HEK293 (cell line): ENCODE results near the gene HMGCS1.

ENCODE experiments used
- CTCF ChIA-PET: fragments of 350-600 bp; formaldehyde crosslinking; extraction: SDS; loops from one replicate; lab custom pipeline; 2021; ENCODE audit warnings: antibody characterized with exemption; lab: Yijun Ruan, JAX
- POLR2A ChIA-PET: fragments of 300-600 bp; formaldehyde crosslinking; extraction: SDS; loops from one replicate; lab custom pipeline; 2020; ENCODE audit warnings: antibody characterized with exemption, inconsistent platforms; lab: Yijun Ruan, JAX
- H3K27ac ChIP-seq: fragments of 200-500 bp; sonication (Bioruptor generic); 2 replicates; pipeline ENCODE4 v1.5.1; 2014; ENCODE audit warnings: low read depth, low read length, control low read depth, inconsistent platforms; ENCODE audit errors: extremely low read depth
- H3K36me3 ChIP-seq, 2 experiments: fragments of 200-500 bp in 1 of 2; sonication (Bioruptor generic) in 1 of 2; 1 replicate in 1 of 2; 2 replicates in 1 of 2; pipeline ENCODE4 v1.5.1; 2014 to 2017; ENCODE audit warnings: inconsistent platforms in 2 of 2, low read length in 2 of 2; ENCODE audit not compliant: control insufficient read depth in 2 of 2, insufficient read depth in 1 of 2
- H3K4me1 ChIP-seq: fragments of 200-500 bp; sonication (Bioruptor generic); 2 replicates; pipeline ENCODE4 v1.5.1; 2014; ENCODE audit warnings: mild to moderate bottlenecking, low read length, inconsistent platforms; ENCODE audit not compliant: control insufficient read depth, insufficient read depth
- H3K4me3 ChIP-seq: 2 replicates; pipeline ENCODE4 v1.5.1; 2011; ENCODE audit warnings: low read depth, mild to moderate bottlenecking, control low read depth, low read length, moderate library complexity
- H3K9me3 ChIP-seq: fragments of 200-500 bp; sonication (Bioruptor generic); 2 replicates; pipeline ENCODE4 v1.5.1; 2014; ENCODE audit warnings: low read depth, low read length, inconsistent platforms; ENCODE audit not compliant: control insufficient read depth, insufficient read depth
- HOXA7 ChIP-seq: sonication (generic); formaldehyde crosslinking; IDR thresholded peaks from 2 replicates; pipeline ENCODE4 v1.8.1; 2022; ENCODE audit warnings: missing genetic modification reagents, borderline replicate concordance
- HOXC10 ChIP-seq: sonication (generic); formaldehyde crosslinking; IDR thresholded peaks from 2 replicates; pipeline ENCODE4 v1.8.1; 2023; ENCODE audit warnings: mild to moderate bottlenecking, missing genetic modification reagents
- IKZF3 ChIP-seq: fragments of 450-650 bp; IDR thresholded peaks from 2 replicates; pipeline ENCODE4 v1.5.0; 2018; ENCODE audit warnings: missing biosample characterization, mild to moderate bottlenecking, missing genetic modification characterization, moderate library complexity
- KLF1 ChIP-seq: fragments of 450-650 bp; formaldehyde crosslinking; IDR thresholded peaks from 2 replicates; pipeline ENCODE4 v1.5.1; 2016; ENCODE audit warnings: missing biosample characterization, missing genetic modification characterization
- KLF10 ChIP-seq: fragments of 450-650 bp; IDR thresholded peaks from 2 replicates; pipeline ENCODE4 v1.5.1; 2018; ENCODE audit warnings: missing biosample characterization, mild to moderate bottlenecking, missing genetic modification characterization
- MYNN ChIP-seq: fragments of 450-650 bp; formaldehyde crosslinking; IDR thresholded peaks from 2 replicates; pipeline ENCODE4 v1.5.1; 2016; ENCODE audit warnings: missing biosample characterization, missing genetic modification characterization, borderline replicate concordance
- PRDM4 ChIP-seq: fragments of 450-650 bp; formaldehyde crosslinking; IDR thresholded peaks from 2 replicates; pipeline ENCODE4 v1.5.1; 2017; ENCODE audit warnings: missing biosample characterization, missing genetic modification characterization
- SP2 ChIP-seq: fragments of 450-650 bp; formaldehyde crosslinking; IDR thresholded peaks from 2 replicates; pipeline ENCODE4 v1.5.1; 2016; ENCODE audit warnings: missing biosample characterization, missing genetic modification characterization
- ZBTB17 ChIP-seq: fragments of 450-650 bp; formaldehyde crosslinking; IDR thresholded peaks from 2 replicates; pipeline ENCODE4 v1.5.1; 2016; ENCODE audit warnings: missing biosample characterization, missing genetic modification characterization
- ZBTB20 ChIP-seq: fragments of 450-650 bp; formaldehyde crosslinking; IDR thresholded peaks from 2 replicates; pipeline ENCODE4 v1.5.1; 2016; ENCODE audit warnings: missing biosample characterization, missing genetic modification characterization
- ZBTB26 ChIP-seq: fragments of 450-650 bp; formaldehyde crosslinking; optimal IDR thresholded peaks from 2 replicates; pipeline ENCODE3; 2016; ENCODE audit warnings: missing biosample characterization, mild to moderate bottlenecking, missing genetic modification characterization
- ZBTB48 ChIP-seq: fragments of 450-650 bp; formaldehyde crosslinking; IDR thresholded peaks from 2 replicates; pipeline ENCODE4 v1.5.1; 2016; ENCODE audit warnings: missing biosample characterization, missing genetic modification characterization
- ZBTB7A ChIP-seq: fragments of 450-650 bp; formaldehyde crosslinking; IDR thresholded peaks from 2 replicates; pipeline ENCODE4 v1.5.1; 2016; ENCODE audit warnings: low read depth, missing biosample characterization, missing genetic modification characterization
- ZNF148 ChIP-seq: fragments of 450-650 bp; formaldehyde crosslinking; IDR thresholded peaks from 2 replicates; pipeline ENCODE4 v1.5.0; 2017; ENCODE audit warnings: missing biosample characterization, missing genetic modification characterization, borderline replicate concordance
- ZNF169 ChIP-seq: fragments of 450-650 bp; formaldehyde crosslinking; IDR thresholded peaks from 2 replicates; pipeline ENCODE4 v1.5.1; 2016; ENCODE audit warnings: missing biosample characterization, missing genetic modification characterization
- ZNF174 ChIP-seq: fragments of 450-650 bp; formaldehyde crosslinking; IDR thresholded peaks from 2 replicates; pipeline ENCODE4 v1.5.0; 2017; ENCODE audit warnings: missing biosample characterization, mild to moderate bottlenecking, missing genetic modification characterization
- ZNF223 ChIP-seq: fragments of 450-650 bp; formaldehyde crosslinking; IDR thresholded peaks from 2 replicates; pipeline ENCODE4 v1.5.1; 2016; ENCODE audit warnings: missing biosample characterization, missing genetic modification characterization
- ZNF24 ChIP-seq: fragments of 450-650 bp; formaldehyde crosslinking; IDR thresholded peaks from 2 replicates; pipeline ENCODE4 v1.5.1; 2016; ENCODE audit warnings: missing biosample characterization, missing genetic modification characterization
- ZNF274 ChIP-seq, 2 experiments: fragments of 200-500 bp in 1 of 2; fragments of 450-650 bp in 1 of 2; sonication (Bioruptor generic) in 1 of 2; formaldehyde crosslinking in 1 of 2; IDR thresholded peaks; 2 replicates each; pipeline versions ENCODE4 v1.5.1 to v1.6.1; 2014 to 2016; ENCODE audit warnings: borderline replicate concordance in 1 of 2, inconsistent platforms in 1 of 2, low read length in 1 of 2, missing biosample characterization in 1 of 2, missing genetic modification characterization in 1 of 2
- ZNF311 ChIP-seq: fragments of 450-650 bp; formaldehyde crosslinking; IDR thresholded peaks from 2 replicates; pipeline ENCODE4 v1.5.1; 2017; ENCODE audit warnings: missing biosample characterization, missing genetic modification characterization, borderline replicate concordance
- ZNF394 ChIP-seq: fragments of 450-650 bp; formaldehyde crosslinking; IDR thresholded peaks from 2 replicates; pipeline ENCODE4 v1.5.1; 2016; ENCODE audit warnings: missing biosample characterization, missing genetic modification characterization, mild to moderate bottlenecking, moderate library complexity, borderline replicate concordance
- ZNF473 ChIP-seq: fragments of 450-650 bp; formaldehyde crosslinking; IDR thresholded peaks from 2 replicates; pipeline ENCODE4 v1.5.1; 2017; ENCODE audit warnings: missing biosample characterization, missing genetic modification characterization
- ZNF510 ChIP-seq: fragments of 450-650 bp; formaldehyde crosslinking; IDR thresholded peaks from 2 replicates; pipeline ENCODE4 v1.5.1; 2018; ENCODE audit warnings: mild to moderate bottlenecking, missing genetic modification characterization, missing biosample characterization; ENCODE audit not compliant: insufficient replicate concordance
- ZNF585B ChIP-seq: fragments of 450-650 bp; formaldehyde crosslinking; IDR thresholded peaks from 2 replicates; pipeline ENCODE4 v1.5.1; 2016; ENCODE audit warnings: missing biosample characterization, missing genetic modification characterization
- ZNF600 ChIP-seq: fragments of 450-650 bp; formaldehyde crosslinking; IDR thresholded peaks from 2 replicates; pipeline ENCODE4 v1.5.1; 2016; ENCODE audit warnings: missing biosample characterization, missing genetic modification characterization
- ZNF610 ChIP-seq: fragments of 450-650 bp; formaldehyde crosslinking; IDR thresholded peaks from 2 replicates; pipeline ENCODE4 v1.5.1; 2016; ENCODE audit warnings: missing biosample characterization, missing genetic modification characterization, borderline replicate concordance
- ZNF639 ChIP-seq: fragments of 450-650 bp; formaldehyde crosslinking; IDR thresholded peaks from 2 replicates; pipeline ENCODE4 v1.5.1; 2016; ENCODE audit warnings: missing biosample characterization, missing genetic modification characterization
- ZNF658 ChIP-seq: fragments of 450-650 bp; formaldehyde crosslinking; IDR thresholded peaks from 2 replicates; pipeline ENCODE4; 2016; ENCODE audit warnings: missing biosample characterization, missing genetic modification characterization
- ZNF785 ChIP-seq: fragments of 450-650 bp; formaldehyde crosslinking; IDR thresholded peaks from 2 replicates; pipeline ENCODE4 v1.5.1; 2016; ENCODE audit warnings: missing biosample characterization, missing genetic modification characterization

The HMGCS1 gene

GRCh38 chr5:43279548-43280274 is 33.5 kb downstream of the HMGCS1 start:
- H3K4me1 ChIP-seq = no peaks in the 10 kb centered on the region
- TF ChIP-seq ZNF311 (no peak), ZNF394 (tag by site-specific recombination) (no peak), HOXC10 (CRISPR knock-in tag) (no peak), ZNF274 (IDR thresholded peaks at IDR 0.05; ENCODE audit: low read length) (no peak), ZNF274 (tag by site-specific recombination; IDR thresholded peaks at IDR 0.05; ENCODE audit: borderline replicate concordance) (no peak), ZBTB48 (tag by site-specific recombination) (no peak), PRDM4 (tag by site-specific recombination) (no peak), ZBTB17 (tag by site-specific recombination) (no peak), ZNF585B (no peak), ZNF658 (tag by site-specific recombination) (no peak), HOXA7 (CRISPR knock-in tag) (no peak), ZBTB7A (no peak), MYNN (tag by site-specific recombination) (no peak), ZNF600 (tag by site-specific recombination) (no peak), ZNF223 (no peak), ZNF510 (tag by site-specific recombination) (no peak), IKZF3 (tag by site-specific recombination) (no peak), KLF1 (tag by site-specific recombination) (no peak), ZNF473 (tag by site-specific recombination) (no peak)
- TF ChIP-seq, all 188 proteins: peak for 0
- Histone ChIP-seq H3K4me3 (no peak overlapping the region), H3K9me3 (no peaks in the 10 kb centered on the region), H3K36me3 (no peaks in the 10 kb centered on the region), H3K27ac (no peak overlapping the region)
- CTCF ChIA-PET = interaction anchor here (0.5 kb wide), 1 partner anchor 350 kb away, joined by 5 read pairs; no protein-coding TSS in a partner anchor
- POLR2A ChIA-PET = no interaction called here

- H3K4me3 ChIP-seq = no peak overlapping the region
- no peaks in the 10 kb centered on the region for H3K4me1 ChIP-seq
- no peak for TF ChIP-seq ZNF174 (tag by site-specific recombination)
- no peak for TF ChIP-seq ZNF639
- TF ChIP-seq ZBTB26 (tag by site-specific recombination) = no peak
- TF ChIP-seq ZNF169 (tag by site-specific recombination) = no peak
- TF ChIP-seq SP2 (tag by site-specific recombination) = no peak
- no peak for TF ChIP-seq ZNF24
- TF ChIP-seq ZNF785 (tag by site-specific recombination) = no peak
- TF ChIP-seq ZBTB20 (tag by site-specific recombination) = no peak
- TF ChIP-seq KLF10 (tag by site-specific recombination) = no peak
- TF ChIP-seq ZNF610 (tag by site-specific recombination) = no peak
- no peak for TF ChIP-seq ZNF148 (tag by site-specific recombination)
- no peak overlapping the region for H3K27ac ChIP-seq
- no peaks in the 10 kb centered on the region for H3K9me3 ChIP-seq
- CTCF ChIA-PET = interaction anchor here (0.9 kb wide), 1 partner anchor 115 kb away, joined by 3 read pairs; no protein-coding TSS in a partner anchor
- POLR2A ChIA-PET = no interaction called here
- no peaks in the 10 kb centered on the region for H3K36me3 ChIP-seq
These were observed 37.8 kb downstream of the HMGCS1 start for GRCh38 chr5:43275391-43275790.
